ENCODE results near the gene NECTIN3.

The NECTIN3 gene

GRCh38 chr3:111210003-111210711 lies 138.5 kb downstream of the NECTIN3 start:
- DNase-seq (ENCODE audit: low spot score): no peak

- no peak for DNase-seq (ENCODE audit: low spot score)
Observed at GRCh38 chr3:111210866-111211564, 139.4 kb downstream of the NECTIN3 start.

GRCh38 chr3:111212511-111212910 lies 140.9 kb downstream of the NECTIN3 start:
- DNase-seq (ENCODE audit: low spot score): no peak

GRCh38 chr3:111215481-111215880 lies 143.9 kb downstream of the NECTIN3 start:
- DNase-seq (ENCODE audit: low spot score): no peak

- DNase-seq (ENCODE audit: low spot score): no peak
Observed at GRCh38 chr3:111218615-111219014, 147.0 kb downstream of the NECTIN3 start.

- no peak for DNase-seq (ENCODE audit: low spot score)
Observed at GRCh38 chr3:111227216-111227615, 155.6 kb downstream of the NECTIN3 start.

GRCh38 chr3:111229301-111229700 lies 157.7 kb downstream of the NECTIN3 start:
- DNase-seq (ENCODE audit: low spot score): no peak

GRCh38 chr3:111236836-111237713 lies 165.5 kb downstream of the NECTIN3 start:
- DNase-seq (ENCODE audit: low spot score): no peak

- DNase-seq (ENCODE audit: low spot score): no peak
Observed at GRCh38 chr3:111237946-111238345, 166.3 kb downstream of the NECTIN3 start.

GRCh38 chr3:111238885-111239284 lies 167.3 kb downstream of the NECTIN3 start:
- DNase-seq (ENCODE audit: low spot score): no peak

- DNase-seq (ENCODE audit: low spot score): no peak
Observed at GRCh38 chr3:111241960-111242359, 170.3 kb downstream of the NECTIN3 start.

Data from ecto neural progenitor cell (in vitro differentiated cells).